HG03066 (cell line): Measurements from ENCODE around the gene RNF144A.

ENCODE experiments used
- ATAC-seq: cut with Tn5 transposase; IDR thresholded peaks from one replicate; pipeline ENCODE4 v1.9.1; 2021; ENCODE audit warnings: low read depth; ENCODE audit not compliant: unreplicated experiment

Gene RNF144A

DNA sequence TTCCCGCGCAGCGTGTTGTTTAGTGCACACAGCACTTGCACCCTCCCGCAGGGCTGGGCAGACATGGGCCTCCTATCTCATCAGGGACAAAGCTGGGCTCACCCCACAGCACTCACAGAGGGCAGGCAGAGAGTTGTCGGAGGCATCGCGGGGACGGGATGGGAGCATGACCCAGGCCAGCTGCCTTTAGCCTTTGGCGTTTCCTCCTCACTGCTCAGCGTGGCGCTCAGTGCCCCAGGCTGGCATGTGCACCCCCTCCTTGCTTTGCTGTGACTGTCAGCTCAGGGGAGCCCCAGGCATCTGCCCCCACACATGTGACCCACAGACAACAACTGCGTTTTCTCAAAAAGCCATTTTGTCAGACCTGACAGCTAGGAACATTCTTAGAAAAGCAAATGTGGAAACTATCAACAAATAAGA lies 101.1 kb downstream of the RNF144A start:
- no peak for ATAC-seq

DNA sequence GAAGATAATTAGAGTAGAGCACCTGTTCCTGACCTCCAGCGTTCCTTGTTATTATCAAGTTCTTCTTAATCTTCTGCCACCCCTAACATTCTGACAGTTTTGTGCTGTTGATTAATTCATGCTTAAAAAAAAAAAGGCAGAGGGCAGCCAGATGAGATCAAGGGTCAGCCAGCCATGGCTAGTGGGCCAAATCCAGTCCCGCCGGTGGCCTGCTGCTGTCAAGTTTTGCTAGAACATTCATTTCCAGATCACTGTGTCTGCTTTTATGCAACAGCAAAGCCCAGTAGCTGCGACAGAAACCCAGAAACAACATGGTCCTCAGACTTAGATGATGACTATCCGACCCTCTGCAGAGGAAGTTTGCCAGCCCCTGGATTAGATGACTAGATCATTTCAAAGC lies 101.6 kb downstream of the RNF144A start:
- ATAC-seq = no peak

DNA sequence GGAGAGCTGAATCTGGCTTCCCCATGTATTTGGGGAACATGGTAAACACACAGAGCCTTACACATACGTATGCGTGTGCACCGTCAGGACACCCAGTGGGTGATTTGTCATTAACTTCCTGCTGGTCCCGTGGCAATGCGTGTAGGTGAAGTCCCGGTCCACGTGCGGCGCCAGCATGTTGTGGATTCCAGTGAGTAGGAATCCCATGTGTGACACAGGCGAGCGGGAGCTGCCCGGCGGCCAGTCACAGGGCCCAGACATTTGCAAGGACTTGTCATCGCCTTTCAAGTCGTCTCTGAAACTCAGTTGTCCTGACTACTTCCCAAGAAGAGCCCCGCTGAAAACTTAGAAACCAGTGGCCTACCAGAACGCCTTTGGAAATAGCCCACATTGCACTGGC lies 102.0 kb downstream of the RNF144A start:
- no peak for ATAC-seq

DNA sequence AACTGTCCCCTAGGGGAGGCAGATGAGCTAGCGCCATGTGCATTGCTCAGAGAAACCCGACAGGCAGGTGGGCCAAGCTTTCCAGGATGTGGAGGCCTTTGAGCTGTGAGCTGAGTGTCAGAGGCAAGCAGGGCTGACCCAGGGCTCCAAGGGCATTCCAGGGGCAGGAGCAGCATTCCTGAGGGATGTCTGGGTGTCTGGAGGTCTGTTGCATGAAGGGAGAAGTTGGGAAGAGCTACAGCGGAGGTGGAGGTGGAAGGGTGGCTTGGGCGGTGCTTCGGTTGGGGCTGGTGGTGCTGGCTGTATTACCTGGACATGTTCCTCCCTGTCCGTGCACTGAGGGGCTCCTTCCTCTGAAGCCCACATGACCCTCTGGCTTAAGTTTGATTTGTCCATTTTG lies 102.8 kb downstream of the RNF144A start:
- no peak for ATAC-seq

DNA sequence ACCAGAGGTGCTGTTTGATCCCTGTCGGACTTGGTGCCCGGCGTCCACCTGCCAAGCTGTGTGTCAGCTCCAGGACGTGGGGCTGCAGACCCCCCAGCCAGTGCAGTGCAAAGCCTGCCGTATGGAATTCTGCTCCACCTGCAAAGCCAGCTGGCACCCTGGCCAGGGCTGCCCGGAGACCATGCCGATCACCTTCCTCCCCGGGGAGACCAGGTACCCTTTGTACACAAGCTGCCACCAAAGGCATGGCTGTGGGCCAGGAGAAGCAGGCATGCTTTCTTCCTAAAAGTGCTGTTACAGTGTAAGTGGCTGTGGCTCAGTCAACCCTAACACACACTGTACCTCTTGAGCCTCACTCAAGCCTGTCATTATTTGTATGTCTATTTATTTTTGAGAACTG lies 103.3 kb downstream of the RNF144A start:
- ATAC-seq = no peak

DNA sequence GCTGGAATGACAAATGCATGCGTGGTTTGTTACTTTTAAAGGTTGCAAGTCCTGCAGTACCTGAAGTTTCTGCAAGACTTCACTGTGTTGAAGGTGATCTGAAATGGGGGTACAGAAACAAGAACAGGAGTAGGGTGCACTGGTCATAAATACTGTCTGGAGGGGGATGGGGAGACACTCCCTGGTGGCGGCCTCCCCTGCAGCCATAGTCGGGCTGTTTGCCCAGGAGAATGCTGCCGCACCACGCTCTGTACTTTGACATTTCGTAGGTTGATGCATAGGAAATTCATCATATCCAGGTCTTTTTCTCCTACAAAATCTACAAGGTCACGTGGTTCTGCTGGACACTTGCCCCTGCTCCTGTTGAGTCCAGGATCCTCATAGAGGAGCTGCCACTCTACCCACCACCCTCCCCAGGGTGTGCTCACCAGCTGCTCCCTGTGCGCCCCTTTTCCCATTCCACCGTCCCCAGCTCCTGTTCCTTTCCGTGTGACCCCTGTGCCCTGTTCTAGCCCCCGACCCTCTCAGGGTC lies 103.8 kb downstream of the RNF144A start:
- ATAC-seq = no peak

DNA sequence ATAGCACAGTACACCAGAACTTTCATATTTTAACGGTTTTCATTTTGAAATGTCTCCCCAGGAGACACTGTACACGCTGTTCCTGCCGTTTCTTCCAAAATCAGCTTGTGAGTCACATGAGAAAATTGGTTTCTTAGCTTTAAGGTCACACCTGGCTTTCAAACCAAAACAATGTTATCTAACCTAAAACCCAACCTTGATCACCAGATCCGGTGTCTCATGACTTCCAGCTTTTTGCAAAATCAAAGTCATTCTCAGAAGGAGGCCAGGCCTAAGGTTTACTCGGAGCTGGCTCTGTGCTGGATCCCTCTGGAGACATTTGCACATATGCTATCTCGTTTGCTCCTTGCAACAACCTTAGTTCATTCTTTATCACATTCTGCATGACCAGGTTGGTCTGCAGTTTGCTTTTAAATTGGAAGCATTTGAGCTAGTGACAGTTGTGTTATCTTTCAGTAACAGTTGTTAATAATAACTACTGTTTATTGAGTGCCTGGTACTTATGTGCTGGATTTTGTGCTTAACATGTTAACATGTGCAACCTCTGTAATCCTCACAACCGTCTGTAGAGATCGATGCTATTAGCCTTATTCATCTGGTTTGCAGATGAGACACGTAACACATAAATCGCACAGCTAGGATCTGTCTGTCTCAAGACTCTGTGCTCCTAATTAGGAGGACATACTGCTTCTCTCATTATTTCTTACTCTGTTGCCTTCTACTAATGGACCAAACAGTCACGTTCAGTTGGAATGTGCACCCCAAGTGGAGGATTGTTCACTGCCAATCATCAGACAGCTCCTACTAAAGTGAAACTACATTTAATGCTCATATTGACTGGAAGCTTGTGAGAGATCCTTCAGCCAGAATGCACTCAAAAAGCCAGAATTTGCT lies 105.5 kb downstream of the RNF144A start:
- ATAC-seq = no peak

DNA sequence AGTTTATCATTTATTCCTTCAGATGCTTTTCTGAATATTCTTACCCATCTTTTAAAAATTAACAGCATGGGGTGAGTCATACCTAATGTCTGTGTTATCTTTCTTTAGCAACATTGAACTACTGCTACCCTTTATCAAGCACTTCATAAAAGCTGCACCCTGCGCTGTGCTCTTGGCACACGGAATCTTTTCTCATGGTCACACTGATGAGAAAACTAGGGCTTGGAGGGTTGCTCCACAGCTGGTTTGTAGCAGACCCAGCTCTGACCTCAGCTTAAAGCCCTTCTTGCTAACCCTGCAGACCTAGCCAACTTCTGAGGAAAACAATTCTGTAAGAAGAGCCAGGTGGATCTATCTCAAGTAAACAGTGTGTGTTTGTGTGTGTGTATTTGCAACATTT lies 106.3 kb downstream of the RNF144A start:
- ATAC-seq = no peak

DNA sequence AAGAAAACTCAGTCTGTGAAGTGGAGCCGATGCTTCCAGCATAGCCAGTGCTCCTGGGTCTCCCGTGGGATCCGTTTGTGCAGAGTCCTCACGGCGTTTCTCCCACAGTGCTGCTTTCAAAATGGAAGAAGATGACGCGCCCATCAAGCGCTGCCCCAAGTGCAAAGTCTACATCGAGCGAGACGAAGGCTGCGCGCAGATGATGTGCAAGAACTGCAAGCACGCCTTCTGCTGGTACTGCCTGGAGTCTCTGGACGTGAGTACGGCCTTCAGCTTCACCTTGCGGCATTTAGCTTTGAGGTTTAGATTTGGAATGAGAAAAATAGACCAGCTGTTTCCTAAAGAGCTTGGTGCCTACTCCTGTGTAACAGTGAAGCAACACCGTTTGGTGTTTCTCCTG lies 107.0 kb downstream of the RNF144A start:
- no peak for ATAC-seq

DNA sequence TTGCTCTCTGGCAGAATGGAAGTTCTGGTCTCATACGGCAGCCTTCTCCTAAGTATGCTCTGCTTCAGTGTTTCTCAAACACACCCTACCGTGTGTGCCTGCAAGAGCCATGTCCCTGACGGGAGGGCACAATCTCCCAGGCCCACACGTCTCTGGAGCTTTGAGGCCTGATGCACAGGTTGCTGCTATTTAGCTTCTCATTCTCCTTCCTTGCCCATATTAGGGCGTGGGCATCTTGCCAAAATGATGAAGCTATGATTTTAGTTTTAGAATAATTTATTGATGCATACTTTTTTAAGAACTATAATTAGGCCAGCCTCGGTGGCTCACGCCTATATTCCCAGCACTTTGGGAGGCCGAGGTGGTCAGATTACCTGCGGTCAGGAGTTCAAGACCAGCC lies 107.9 kb downstream of the RNF144A start:
- ATAC-seq = no peak

DNA sequence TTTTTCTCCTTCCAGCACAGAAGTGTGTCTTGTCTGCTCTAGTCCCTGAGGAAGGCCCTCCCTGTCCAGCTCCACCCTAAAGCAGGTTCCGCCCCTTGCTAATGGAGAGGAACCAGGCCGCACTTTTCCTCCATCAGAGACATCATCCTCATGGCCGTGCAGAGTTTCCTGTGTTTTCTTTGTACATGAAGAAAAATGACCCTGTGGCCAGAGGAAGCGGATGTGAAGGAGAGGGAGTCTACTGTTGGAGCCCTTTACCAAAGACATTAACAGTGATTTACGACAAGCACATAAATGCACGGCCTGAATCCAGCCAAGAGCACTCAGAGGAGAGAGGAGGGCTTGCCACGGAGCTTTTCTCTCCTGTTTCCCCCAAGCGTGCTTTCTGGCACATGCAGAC lies 109.5 kb downstream of the RNF144A start:
- ATAC-seq = no peak

DNA sequence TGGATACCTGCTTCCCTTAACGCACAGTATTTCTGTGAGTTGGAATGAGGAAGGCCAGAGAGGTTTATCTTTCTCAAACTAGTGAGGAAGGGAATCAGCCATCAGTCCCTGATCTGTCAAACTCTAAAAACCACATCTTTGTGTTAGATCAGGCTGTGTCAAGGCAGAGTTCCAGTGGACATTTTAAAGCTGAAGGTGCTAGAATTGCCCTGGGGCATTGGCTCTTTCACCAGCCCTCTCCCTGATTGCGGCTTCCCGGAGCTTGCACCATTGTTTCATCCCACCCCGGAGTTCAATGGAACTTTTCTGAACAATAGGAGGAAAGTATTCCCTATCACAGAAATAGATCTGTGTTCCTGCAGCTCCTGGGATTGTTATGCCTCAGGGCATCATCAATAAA lies 110.2 kb downstream of the RNF144A start:
- ATAC-seq = no peak

DNA sequence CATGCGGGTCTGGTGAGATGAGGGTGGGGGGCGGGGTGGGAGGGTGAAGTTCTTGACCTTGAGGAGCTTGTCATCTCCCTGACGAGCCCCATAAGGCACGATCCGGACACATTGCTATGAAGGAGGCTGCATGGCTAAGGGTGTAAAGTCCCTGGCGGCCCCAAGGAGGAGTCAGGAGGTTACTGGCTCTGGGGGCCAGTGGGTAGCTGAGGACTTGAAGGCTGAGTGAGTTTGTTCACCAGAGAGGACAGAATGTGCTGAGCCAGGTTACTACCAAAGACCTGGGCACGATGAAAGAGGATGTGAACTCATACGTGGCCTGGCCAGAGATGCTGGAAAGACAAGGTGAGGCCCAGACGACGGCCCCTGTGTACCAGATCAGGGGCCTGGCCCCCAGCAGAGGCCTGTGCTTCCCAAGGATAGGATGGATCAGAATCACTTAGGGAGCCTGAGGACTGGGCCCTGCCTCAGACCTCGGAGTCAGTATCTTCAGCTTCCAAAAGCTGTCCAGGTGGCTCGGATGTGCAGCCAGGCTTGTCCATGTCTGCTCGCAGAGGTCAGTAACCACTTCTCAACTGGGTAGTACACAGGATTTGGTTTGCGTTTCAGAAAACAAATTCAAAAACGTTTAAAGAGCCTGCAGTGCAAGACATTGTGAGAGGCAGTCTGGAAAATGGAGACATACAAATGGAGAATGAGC lies 110.9 kb downstream of the RNF144A start:
- ATAC-seq = no peak

DNA sequence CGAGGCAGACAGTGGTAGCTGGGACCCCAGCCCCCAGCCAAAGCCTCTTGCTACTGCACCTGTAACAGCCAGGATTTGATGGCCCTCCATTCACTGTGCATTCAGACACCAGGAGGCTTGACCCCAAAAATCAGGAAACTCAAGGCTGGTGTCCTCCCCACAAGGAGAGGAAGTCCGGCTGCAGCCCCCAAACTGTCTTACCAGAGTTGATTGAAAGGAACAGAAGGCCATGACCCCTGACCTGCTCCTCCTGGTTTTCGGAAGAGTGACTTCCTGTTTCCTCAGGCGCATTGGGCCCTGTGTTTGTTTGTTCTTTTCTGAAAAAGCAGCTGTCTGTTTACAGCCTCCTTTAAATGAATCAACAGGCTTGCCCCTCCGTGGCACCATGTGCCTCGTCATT lies 111.6 kb downstream of the RNF144A start:
- no peak for ATAC-seq

DNA sequence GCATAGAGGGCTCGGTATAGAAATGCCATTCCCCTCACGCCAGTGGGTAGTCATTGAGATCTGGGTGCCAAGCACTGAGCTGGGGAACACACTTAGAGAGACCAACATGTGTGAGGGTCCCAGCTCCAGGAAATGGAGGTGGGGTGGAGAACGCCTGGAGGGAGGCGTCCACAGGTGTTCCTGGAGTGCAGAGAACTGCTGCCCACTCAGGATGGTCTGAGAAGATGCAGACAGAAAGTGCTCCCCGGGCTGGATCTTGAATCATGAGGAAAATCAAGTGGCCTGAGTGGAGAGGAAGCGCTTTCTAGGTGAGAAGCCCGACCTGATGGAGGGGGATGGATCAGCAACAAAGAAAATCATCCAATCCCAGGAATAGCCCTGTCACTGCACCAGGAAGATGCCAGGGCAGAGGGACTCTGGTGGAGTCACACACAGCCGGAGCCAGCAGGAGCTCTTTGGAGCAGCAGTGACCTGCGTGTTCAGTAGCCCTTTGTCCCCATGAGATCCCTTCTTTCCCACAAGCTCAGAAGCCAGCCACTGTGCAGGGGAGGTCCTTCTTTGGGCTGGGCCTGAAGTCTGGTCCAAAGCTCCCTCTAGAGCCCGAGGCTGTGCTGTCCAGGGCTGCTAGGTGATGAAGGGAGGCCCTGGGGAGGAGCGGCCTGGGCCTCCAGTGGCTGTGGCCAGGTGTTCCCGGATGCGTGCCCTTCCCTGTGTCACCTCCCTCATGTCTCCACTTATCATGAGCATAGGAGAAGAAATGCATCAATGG lies 112.3 kb downstream of the RNF144A start:
- ATAC-seq = no peak

DNA sequence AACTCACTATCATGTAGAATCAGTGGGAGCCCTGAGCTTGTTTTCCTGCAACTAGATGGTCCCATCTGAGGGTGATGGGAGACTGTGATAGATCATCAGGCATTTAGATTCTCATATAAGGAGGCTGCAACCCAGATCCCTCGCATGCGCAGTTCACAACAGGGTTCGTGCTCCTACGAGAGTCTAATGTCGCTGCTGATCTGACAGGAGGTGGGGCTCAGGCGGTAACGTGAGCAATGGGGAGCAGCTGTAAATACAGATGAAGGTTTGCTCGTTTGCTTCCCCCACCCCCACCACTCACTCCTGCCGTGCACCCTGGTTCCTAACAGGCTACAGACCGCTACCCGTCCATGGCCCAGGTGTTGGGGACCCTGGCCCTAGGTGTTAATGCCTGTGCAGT lies 113.6 kb downstream of the RNF144A start:
- no peak for ATAC-seq

DNA sequence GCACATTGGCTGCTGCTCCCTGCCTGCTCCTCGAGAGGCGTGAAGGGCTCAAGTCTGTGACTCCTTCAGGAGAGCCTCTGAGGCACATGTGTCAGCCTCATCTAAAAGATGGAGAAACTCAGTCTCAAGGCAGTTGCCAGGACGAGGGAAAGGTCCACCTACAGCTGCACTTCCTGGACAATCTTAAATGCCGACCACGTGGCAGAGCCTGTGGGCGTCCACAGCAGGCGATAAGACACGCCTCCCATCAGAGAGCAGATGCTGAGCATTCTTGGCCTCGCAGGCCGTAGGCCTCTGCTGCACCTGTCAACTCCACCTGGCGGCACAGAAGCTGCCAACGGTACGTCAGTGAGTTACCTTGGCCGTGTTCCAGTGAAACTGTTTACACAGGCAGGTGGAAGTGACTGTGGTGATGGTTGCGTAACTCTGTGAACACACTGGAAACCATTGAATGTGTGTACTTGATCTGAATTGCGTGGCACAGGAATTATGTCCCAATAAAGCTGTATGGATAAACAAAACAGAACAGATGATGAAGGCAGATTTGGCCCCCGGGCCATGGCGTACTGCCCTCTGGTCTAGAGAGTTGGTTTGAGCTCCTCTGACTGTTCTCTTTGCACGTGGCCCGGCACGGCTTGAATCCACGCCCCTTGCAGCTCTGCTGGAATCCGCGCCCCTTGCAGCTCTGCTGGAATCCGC lies 114.5 kb downstream of the RNF144A start:
- no peak for ATAC-seq

DNA sequence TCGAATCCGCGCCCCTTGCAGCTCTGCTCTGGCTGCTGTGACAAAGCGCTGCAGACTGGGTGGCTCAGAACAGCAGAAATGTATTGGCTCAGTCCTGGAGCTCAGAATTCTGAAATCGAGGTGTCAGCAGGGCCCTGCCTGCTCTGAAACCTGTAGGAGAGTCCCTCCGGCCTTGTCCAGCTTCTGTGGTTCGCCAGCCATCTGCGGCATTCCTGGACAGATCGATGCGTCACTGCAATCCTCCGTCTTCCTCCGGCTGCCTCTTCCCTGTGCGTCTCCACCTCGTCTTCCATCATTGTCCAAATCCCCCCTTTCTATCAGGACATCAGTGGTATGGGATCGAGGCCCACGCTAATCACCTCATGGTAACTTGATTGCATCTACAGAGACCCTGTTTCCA lies 115.2 kb downstream of the RNF144A start:
- no peak for ATAC-seq

DNA sequence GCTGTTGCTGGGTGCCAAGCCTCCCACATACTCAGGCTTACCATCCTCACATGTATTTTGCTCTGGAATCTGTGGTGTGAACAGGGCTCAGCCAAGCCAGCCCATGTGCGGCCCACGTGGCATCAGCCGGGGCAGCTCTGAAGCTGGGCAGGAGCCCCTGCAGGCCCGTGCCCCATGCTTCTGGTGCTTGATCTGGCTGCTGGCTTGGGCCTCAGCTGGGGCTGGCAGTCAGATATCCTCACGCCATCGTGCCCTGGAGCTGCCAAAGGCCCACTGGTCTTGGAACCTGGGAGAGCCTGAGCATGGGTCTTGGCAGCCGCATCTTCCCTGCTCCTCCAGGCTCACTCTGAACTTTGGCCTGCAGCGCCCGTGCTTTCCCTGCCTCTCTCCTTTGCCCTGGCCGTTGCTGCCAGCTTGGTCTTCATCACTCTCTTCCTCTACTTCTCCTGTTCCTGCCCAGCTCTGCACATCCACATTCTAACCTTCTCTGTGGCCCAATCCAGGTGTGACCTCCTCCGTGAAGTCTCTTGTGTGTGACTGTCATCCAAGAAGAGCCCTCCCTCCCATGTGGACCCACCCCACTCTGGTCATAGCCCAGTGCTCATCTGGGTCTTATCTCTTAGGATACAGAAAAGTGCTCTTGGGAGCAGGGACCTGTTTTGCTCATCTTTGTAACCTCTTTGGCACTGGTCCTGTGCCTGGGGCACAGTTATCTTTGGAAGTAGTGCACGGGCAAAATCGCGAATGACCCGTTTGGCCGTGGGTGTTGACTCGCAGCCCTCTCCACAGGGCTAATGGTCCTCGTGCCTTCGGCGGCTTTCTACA lies 116.1 kb downstream of the RNF144A start:
- ATAC-seq = no peak

DNA sequence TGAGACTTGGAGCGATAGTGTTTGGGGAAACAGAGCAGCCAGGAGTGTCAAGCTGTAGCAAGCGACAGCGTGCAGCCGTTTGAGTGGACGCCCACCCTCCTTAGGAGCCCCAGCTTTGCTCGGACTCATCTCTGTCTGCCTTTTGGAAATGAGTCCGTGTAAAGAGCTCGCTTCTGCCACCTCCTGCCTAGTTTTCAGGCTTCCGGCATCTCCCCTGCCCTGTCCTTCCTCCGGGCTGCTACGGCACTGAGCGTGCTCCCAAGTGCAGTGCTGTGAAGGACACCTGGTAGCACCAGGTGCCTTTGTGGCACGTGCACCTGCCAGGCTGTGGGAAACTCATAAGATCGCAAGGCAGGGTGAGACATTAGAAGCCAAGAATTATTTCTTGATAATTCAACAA lies 117.1 kb downstream of the RNF144A start:
- ATAC-seq = no peak
